ENCODE results near the gene ANKS1B. TPM values are rescaled to one million over a fixed set of nuclear protein-coding genes. Genes with fewer than 3 reads are reported as not detected.
"Not testable (repeated sequence)": the region's sequence is repeated elsewhere in the genome, so short reads cannot be mapped to it uniquely, and the experiment has no call there.

The ANKS1B gene
- total RNA-seq, 1 donor from 2014 or later: 0.46 TPM

GRCh38 chr12:99039367-99040120 is 945.2 kb downstream of the ANKS1B start:
- no peak for TF ChIP-seq CTCF (conservative IDR thresholded peaks at IDR 0.05; ENCODE audit: low read depth, low read length)
- H3K4me3 ChIP-seq (ENCODE audit: low read depth, low read length): no peak overlapping the region
- DNase-seq (ENCODE audit: low read depth): no peak

GRCh38 chr12:99036566-99036965 is 948.2 kb downstream of the ANKS1B start:
- no peak for DNase-seq (ENCODE audit: low read depth)
- no peak overlapping the region for H3K4me3 ChIP-seq (ENCODE audit: low read depth, low read length)
- no peak for TF ChIP-seq CTCF (conservative IDR thresholded peaks at IDR 0.05; ENCODE audit: low read depth, low read length)

- no peak for TF ChIP-seq CTCF (conservative IDR thresholded peaks at IDR 0.05; ENCODE audit: low read depth, low read length)
- no peak overlapping the region for H3K4me3 ChIP-seq (ENCODE audit: low read depth, low read length)
Measured at GRCh38 chr12:99035803-99036202, 948.9 kb downstream of the ANKS1B start.

GRCh38 chr12:99034201-99034600 is 950.5 kb downstream of the ANKS1B start:
- not testable (repeated sequence) for DNase-seq (ENCODE audit: low read depth)

More at GRCh38 chr12:99035803-99036202, 948.9 kb downstream of the ANKS1B start:
- DNase-seq (ENCODE audit: low read depth): no peak

GRCh38 chr12:99029511-99030271 is 955.0 kb downstream of the ANKS1B start:
- no peak overlapping the region for H3K4me3 ChIP-seq (ENCODE audit: low read depth, low read length)
- peak; percentile 41 for DNase-seq (ENCODE audit: low read depth)
- TF ChIP-seq CTCF (conservative IDR thresholded peaks at IDR 0.05; ENCODE audit: low read depth, low read length): no peak

More at GRCh38 chr12:99034201-99034600, 950.5 kb downstream of the ANKS1B start:
- H3K4me3 ChIP-seq (ENCODE audit: low read depth, low read length): not testable (repeated sequence)

GRCh38 chr12:99027461-99027860 is 957.3 kb downstream of the ANKS1B start:
- TF ChIP-seq CTCF (conservative IDR thresholded peaks at IDR 0.05; ENCODE audit: low read depth, low read length): no peak
- no peak overlapping the region for H3K4me3 ChIP-seq (ENCODE audit: low read depth, low read length)
- peak; percentile 22 for DNase-seq (ENCODE audit: low read depth)

GRCh38 chr12:99027055-99027393 is 957.7 kb downstream of the ANKS1B start:
- no peak for TF ChIP-seq CTCF (conservative IDR thresholded peaks at IDR 0.05; ENCODE audit: low read depth, low read length)
- DNase-seq (ENCODE audit: low read depth): no peak
- H3K4me3 ChIP-seq (ENCODE audit: low read depth, low read length): no peak overlapping the region
